Myocyte (in vitro differentiated cells): Measurements from ENCODE around the gene CFL2. TPM values are rescaled to one million over a fixed set of nuclear protein-coding genes. Genes with fewer than 3 reads are reported as not detected.
A peak's percentile ranks its signal among the peaks of the same experiment; 100 is the strongest.
"Not testable (repeated sequence)": the region's sequence is repeated elsewhere in the genome, so short reads cannot be mapped to it uniquely, and the experiment has no call there.

Experiments
- DNase-seq: peaks from one replicate; pipeline ENCODE4 v3.0.0-alpha.2; 2012; ENCODE audit warnings: low read depth
- total RNA-seq: library from RNA; depleted of rRNA; stranded (reverse); fragments of >200 nt; gene quantifications from 2 replicates; pipeline ENCODE4 v1.2.3, GENCODE V29; 2014

Gene CFL2
- total RNA-seq, 1 donor from 2014 or later: 623 TPM

DNA sequence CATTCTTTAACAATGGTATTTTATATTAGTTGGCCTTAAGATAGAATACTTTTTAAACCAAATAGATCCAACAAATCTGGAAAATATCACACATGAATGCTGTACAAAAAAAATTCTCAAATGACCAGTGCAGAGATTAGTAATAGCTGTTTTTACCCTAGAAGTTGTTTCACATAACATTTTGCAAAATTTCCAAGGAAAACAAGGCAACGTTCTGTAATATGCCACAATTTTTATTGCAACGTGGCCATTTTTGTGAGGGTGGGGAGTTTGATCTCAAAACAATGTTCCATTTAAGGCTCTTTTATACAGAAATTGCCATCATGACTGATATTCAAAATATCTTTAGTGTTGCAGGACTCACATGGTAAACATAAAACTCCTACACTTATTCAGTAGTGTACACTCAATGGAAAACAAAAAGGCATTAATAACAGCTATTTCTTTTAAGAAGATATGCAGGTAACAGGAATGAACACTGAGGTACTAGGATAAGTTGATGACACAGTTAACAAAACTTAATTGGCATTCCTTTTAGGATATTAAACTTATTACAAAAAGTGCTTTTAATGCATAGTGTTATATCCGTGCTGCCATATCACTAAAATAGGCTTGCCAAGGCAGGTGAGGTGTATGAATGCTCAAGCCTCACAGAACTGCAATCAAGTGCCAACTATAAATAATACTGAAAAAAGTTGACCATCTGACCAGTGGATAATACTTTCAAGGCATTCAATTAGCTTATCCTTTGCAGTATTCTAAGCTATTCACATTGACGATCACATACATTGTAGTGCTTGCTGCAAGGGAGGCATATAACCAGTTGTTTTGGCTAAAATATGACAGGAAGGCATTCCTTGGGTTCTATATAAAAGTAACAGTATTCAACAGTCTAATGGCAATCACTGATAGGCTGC is 2.3 kb downstream of the CFL2 start:
- DNase-seq: peak; percentile 31

- peak; percentile 94 for DNase-seq
These were observed 3.2 kb downstream of the CFL2 start for GRCh38 chr14:34711169-34711568.

DNA sequence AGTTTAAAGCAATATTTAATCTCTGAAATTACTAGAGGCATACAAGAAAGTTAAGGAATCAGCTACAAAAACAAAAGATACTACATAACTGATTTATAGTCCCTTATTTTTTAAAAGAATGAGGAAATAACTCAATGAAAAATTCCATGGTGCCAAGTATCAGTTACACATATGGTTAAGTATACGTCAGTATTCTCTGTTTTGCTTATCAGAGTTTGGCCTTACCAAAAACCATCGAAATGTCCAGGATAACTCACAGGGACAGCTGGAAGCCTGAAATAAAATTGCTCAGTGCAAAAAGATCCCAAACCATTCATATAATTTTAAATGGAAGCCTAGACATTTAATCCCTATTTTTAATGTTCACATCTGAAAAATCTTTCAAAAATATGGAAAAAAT is 3.6 kb downstream of the CFL2 start:
- peak; percentile 82 for DNase-seq

- DNase-seq: peak; percentile 82
These were observed 4.4 kb downstream of the CFL2 start for GRCh38 chr14:34710006-34710405.

DNA sequence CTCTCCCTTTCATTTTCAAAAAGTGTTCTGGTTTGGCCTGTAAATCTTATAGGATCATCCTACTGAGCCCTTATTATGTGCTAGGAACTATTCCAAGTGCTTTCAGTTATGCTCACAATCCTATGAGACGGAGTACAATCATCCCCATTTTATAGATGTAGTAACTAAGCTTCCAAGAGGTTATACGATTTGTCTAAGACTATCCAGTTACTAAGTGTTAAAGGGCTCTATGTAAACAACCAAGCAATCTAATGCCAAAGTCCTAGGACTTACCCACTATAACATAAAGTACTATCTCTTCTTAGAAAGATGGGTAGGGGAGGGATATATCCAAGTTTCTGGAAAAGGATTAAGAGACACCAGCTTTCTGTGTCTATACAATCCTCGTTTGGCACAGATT is 6.7 kb downstream of the CFL2 start:
- no peak for DNase-seq

- no peak for DNase-seq
These were observed 12.6 kb downstream of the CFL2 start for GRCh38 chr14:34701808-34702207.

DNA sequence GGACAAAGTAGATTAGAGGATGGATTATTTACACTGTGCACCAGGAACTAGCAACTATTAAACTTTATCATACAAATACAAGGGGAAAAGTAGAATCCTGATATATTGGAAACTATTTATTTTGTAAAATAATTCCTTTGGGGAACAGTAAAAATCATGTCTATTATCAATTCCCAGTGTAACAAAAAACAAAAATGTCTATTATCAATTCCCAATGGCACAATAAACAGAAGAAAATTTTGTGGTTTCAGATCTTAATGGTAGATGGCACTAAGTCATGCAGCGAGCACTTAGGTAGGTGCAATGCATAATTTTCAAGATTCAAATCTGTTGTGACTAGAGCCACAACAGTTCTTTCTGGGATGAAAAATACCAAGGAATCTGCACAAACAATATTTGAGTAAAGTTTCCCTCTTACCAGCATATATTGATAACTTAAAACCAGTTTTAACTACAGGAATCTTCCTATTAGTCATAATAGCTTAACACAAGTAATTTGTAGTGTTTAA is 13.7 kb downstream of the CFL2 start:
- no peak for DNase-seq

- peak; percentile 90 for DNase-seq
These were observed 14.3 kb downstream of the CFL2 start for GRCh38 chr14:34699873-34700621.

- DNase-seq: not testable (repeated sequence)
These were observed 20.2 kb downstream of the CFL2 start for GRCh38 chr14:34694216-34694615.

- no peak for DNase-seq
These were observed 21.0 kb downstream of the CFL2 start for GRCh38 chr14:34693228-34693939.

GRCh38 chr14:34692898-34693227 is 21.5 kb downstream of the CFL2 start:
- no peak for DNase-seq

GRCh38 chr14:34692348-34692747 is 22.0 kb downstream of the CFL2 start:
- peak; percentile 65 for DNase-seq

- DNase-seq: no peak
These were observed 23.2 kb downstream of the CFL2 start for GRCh38 chr14:34691206-34691605.

DNA sequence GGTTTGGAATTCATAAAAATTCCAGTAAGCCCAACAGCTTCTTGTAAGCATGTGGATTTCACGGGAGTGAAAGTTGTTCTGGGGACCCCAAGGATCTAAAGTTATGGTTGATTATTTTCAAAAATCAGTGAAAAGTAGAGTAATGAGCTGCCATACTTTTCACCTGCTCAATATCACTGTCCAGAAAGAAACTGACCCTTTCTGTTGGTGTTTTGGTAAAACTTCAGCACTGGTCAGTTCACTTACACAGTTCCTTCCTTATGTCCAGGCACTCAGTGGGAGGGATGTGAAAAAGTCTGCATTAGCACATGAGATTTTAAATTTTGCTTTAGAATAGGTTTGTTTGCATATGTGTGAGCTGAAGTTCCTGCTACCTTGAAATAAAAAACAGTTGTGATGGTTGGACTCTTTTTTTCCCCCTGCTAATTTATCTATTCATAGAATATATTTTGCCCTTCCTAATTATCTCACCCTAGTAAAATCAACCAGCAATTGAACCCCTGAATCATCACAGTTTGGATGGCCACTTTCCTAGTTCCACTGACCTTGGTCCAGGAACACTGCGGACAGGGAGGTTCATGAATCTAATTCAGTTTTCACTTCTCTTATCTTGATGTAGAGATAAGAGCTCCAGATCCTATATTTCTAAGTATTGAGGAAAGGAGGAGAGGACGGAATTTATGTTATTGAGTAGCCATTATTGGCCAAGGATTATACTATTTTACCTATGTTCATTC is 25.8 kb downstream of the CFL2 start:
- no peak for DNase-seq

- no peak for DNase-seq
These were observed 28.5 kb downstream of the CFL2 start for GRCh38 chr14:34685819-34686428.

DNA sequence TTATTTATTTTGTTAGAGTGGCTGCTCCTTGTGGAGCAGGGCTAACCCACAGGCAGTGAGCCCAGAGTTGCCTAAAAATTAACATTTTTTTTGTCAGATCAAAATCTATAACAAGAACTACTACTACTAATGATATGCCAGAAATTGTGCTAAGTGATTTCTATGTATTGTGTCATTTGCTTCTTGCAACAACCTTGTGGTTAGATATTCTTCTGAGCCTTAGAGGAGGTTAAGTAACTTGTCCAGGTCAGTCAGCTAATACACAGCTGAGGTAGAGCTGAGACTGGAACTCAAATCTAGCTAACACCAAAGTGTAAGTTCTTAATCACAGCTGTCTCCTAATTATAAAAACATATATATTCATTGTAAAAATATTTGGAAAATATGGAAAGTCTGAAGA is 29.8 kb downstream of the CFL2 start:
- no peak for DNase-seq

DNA sequence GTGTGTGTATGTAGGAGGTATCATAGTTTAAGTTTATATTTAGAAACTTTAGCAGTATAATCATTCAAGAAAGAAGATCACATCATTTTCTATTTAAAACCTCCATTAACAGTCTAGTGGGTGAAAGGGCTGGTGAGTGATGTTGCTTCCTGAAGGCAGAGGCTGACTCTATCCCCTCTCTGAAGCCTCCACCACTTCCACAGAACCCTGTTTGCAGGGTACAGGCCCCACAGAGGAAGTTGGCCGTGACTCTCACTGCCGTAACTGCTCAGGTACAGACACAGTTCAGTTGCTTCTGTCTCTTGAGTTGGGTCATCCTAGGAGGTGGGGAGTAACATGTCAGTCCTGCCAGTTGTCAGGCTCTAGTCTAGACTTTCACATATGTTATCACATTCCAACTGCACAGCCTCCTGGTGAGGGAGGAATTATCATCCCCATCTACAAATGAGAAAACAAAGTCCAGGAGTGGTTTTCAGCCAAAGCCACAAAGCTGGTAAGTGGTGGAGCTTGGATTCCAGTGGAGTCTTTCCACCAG is 31.5 kb downstream of the CFL2 start:
- peak; percentile 71 for DNase-seq

- DNase-seq: peak; percentile 27
These were observed 33.5 kb downstream of the CFL2 start for GRCh38 chr14:34680806-34681479.

DNA sequence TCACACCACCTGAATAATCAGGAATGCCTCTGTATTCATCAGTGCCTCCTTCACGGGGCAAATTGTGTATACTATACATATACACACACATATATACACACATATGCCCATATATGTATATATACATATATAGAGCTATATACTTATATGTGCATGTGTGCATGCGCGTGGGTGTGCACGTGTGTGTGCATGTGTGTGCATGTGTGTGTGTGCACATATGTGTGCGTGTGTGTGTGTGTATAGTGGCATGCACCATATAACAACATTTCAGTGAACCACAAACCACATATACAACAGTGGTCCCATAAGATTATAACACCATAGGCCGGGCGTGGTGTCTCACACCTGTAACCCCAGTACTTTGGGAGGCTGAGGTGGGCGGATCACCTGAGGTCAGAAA is 35.7 kb downstream of the CFL2 start:
- no peak for DNase-seq

DNA sequence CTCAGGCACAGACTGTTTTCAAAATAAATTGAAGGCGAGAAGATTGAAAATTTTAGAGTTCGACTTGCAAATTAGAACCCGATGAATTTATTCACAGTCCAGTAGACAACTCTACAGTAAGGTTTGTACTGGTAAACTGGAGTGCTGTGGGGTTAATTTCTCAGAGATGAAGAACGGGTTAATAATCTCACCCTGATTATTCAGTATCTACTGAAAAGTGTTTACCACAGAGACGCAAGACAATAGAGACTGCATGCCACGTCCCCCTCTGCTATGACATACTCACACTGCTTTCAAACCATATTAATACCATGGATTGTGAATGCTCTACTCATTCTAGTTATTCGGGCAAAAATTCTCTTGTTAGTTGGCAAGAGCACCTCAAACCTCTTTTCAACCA is 36.1 kb downstream of the CFL2 start:
- peak; percentile 67 for DNase-seq
